NOMO-1 treated with DMSO at 0.1 percent for 48 hours (cell line): ENCODE data around the gene ACOD1.
"Not testable (repeated sequence)": the region's sequence is repeated elsewhere in the genome, so short reads cannot be mapped to it uniquely, and the experiment has no call there.

Experiments used
- DNase-seq: peaks from one replicate; lab custom pipeline; 2025; ENCODE audit not compliant: unreplicated experiment; lab: John Stamatoyannopoulos, UW

Gene ACOD1

DNA sequence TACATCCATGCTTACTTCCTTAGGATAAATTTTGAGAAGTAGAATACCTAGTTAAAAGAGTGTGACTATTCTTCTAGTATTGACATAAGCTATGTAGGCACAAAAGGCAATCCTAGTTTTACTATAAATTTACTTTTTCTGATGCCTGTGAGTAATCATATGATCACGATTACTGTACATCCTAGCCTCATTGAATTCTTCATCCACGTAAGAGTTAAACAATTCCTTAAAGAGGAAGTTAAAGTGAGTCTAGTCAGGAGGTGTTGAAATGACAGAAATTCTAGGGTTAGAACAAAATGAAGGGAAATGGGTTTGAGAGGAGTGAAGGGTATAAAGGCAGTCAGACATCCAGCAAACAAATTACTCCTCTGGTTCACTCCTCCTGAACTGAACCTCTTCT lies at the start of gene ACOD1:
Gene ACOD1, plus strand, starts transcription at position 363 of the 400 bp plus-strand sequence. CDS start 48 bp downstream, outside the sequence.
- DNase-seq: peak; percentile 87

DNA sequence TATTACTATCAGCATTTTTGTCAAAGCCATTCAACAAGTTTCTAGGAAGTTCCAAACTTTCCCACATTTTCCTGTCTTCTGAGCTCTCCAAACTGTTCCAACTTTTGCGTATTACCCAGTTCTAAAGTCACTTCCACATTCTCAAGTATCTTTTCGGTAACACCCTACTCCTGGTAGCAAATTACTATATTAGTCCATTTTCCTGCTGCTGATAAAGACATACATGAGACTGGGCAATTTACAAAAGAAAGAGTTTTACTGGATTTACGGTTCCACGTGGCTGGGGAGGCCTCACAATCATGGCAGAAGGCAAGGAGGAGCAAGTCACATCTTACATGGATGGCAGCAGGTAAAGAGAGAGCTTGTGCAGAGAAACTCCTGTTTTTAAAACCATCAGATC lies 49.2 kb upstream of the ACOD1 start:
- DNase-seq: not testable (repeated sequence)

DNA sequence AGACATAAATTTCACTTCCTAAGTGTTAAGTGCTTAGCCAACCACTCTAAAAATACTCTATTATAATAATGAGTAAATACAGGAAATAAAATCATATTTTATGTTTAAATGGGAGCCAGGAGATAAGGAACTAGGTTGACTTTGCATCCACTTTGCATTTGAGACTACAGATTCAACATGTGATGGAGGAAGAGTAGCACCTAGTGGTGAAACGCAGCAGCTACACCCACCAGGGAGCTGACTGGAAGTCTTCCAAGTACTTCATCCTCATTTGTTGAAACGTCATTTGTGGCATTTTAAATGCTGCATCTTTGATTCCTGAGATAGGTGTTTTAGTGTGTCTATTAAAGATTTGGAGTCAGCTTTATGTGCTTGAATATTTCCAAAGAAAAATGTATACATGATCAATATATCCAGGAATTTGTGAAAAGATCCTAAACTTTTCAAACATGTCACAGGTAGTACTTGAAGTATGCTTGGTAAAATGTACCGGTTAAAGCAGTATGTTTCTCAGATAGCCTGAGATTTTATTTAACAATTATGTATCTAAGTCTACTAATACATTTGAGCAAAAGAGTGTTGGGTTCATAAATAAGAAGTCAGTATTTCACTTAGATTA lies 44.7 kb upstream of the ACOD1 start:
- DNase-seq: peak; percentile 73

DNA sequence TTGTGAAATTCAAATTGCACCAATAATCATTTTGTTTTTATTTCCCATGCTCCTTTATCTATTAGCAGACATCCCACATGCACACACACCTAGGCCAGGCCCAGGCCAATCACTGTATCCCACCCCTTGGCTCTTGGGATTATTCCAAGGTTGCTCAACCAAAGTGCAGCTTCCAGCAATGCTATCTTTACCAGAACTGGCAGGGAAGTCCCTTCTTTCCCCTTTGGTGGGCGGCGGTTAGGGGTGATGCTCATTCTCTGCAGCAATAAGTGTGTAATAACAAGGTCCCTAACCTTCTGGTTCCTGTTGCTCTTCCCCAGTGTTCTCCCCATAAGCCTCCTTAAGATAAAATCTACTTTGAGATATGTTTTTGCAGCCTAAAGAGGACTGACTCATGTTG lies 43.8 kb upstream of the ACOD1 start:
- no peak for DNase-seq

DNA sequence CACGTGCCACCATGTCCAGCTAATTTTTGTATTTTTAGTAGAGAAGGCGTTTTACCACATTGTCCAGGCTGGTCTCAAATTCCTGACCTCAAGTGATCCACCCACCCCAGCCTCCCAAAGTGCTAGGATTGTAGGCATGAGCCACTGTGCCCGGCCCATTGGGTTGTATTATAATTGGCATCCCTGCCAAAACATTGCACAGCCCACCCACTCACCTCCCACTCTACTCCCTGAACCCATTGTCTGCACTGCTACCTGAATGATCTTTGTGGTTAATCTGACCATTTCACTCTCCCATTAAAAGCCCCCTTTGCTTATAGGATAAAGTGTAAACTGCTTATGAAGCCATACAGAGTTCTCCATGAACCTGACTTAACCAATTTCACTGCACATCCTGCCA lies 35.8 kb upstream of the ACOD1 start:
- no peak for DNase-seq

DNA sequence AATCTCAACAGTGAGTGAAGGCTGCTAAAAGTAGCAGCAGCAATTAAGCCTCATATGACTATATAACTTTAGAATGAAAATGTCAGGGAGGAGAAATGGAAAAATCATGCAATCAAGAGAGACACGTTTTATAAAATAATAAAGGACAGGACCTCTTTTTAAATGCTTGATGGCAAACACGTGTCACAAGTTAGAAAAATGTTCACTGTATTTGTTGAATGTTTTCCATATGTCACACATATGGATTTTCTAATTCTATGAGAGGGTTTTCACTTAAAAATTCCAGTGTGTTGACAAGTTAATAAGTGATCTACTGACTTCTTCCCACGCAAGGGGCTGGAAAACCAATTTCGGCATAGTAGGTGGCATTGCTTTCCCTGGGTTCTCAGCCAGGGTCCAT lies 34.4 kb upstream of the ACOD1 start:
- no peak for DNase-seq

DNA sequence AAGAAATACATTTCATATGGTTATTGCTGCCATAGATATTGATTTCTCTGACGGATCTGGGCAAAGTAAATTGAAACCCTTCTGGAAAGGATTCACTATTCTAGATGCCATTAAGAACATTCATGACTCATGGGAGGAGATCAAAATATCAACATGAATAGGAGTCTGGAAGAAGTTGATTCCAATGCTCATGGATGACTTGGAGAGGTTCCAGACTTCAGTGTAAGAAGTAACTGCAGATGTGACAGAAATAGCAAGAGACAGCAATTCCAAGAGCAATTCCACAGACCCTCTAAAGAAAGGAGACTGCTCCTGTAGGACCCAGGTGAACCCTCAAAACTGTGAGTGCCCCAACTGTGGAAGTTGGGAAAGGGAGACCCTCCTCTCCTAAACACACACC lies 31.2 kb upstream of the ACOD1 start:
- no peak for DNase-seq

DNA sequence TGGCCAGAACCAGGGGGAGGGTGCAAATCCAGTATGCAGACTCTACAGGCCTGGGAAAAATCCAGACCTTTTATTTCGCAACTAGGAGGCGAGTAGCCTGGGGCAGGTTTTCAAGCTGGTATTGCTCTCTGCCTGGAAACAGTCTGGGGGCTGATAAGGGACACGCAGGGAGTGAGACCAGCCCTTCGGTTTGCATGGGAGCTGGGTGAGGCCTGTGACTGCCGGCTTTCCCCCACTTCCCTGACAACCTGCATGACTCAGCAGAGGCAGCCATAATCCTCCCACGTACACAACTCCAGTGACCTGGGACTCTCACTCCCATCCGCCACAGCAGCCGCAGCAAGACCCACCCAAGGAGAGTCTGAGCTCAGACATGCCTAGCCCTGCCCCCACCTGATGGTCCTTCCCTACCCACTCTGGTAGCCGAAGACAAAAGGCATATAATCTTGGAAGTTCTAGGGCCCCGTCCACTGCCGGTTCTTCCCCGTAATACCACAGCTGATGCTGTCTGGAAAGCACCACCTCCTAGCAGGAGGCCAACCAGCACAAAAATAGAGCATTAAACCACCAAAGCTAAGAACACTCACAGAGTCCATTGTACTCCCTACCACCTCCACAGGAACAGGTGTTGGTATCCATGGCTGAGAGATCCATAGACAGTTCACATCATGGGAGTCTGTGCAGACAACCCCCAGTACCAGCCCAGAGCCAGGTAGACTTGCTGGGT lies 30.4 kb upstream of the ACOD1 start:
- DNase-seq: not testable (repeated sequence)

DNA sequence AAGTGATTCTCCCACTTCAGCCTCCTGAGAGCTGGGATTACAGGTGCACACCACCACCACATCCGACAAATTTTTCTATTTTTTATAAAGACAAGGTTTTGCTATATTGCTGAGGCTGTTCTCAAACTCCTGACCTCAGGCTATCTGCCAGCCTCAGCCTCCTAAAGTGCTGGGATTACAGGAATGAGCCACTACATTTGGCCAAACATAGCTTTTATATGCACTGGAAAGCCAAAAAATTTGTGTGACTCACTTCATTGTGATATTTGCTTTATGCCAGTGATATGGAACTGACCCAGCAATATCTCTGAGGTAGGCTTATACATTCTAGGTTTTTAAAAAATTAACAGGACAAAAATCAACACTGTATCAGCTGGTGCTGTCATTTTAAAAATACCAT lies 26.8 kb upstream of the ACOD1 start:
- DNase-seq: no peak

DNA sequence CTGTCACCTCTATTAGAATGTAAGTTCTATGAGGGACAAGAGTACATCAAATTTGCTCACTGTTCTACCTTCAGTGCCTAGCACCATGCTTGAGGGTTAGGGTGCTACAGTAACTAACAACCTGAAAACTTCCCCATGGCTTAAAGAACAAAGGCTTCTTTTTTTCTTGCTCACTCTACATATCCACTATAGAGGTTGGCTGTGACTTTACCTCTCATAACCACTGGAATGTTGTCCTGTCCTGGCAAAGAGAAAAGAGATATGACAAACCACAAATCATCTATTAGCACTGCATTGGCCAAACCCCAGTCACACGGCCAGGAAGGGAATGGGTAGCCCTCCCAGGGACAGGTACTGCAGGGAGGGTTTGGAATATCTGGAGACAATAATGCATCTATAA lies 23.2 kb upstream of the ACOD1 start:
- no peak for DNase-seq

DNA sequence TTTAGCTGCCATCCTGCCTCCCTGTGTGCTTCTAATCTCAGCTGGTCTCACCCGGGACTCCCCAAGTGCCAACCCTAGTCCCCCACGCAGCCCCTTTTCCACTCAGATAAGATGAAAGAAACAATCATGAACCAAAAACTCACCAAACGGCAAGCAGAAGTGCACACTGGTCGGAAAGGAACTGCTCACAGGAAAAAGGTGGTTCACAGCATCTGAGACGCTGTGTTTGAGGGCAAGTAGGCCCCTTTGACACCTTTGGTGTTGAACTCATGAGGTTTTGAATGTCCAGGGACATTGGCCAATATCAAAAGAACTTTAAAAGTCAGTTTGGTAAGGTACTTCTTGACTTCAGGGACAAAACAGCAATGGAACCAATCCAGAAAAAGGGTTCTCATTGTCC lies 20.4 kb upstream of the ACOD1 start:
- DNase-seq: no peak

DNA sequence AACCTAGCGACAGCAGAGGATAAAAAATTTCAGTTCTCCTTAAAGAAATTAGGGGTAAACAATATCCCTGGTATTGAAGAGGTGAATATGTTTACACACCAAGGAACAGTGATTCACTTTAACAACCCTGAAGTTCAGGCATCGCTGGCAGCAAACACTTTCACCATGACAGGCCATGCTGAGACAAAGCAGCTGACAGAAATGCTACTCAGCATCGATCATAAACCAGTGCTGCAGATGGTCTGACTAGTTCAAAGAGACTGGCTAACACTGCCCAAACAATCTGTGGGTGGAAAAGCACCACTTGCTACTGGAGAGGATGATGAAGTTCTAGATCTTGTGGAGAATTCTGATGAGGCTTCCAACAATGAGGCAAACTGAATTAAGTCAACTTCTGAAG lies 19.9 kb upstream of the ACOD1 start:
- DNase-seq: no peak

DNA sequence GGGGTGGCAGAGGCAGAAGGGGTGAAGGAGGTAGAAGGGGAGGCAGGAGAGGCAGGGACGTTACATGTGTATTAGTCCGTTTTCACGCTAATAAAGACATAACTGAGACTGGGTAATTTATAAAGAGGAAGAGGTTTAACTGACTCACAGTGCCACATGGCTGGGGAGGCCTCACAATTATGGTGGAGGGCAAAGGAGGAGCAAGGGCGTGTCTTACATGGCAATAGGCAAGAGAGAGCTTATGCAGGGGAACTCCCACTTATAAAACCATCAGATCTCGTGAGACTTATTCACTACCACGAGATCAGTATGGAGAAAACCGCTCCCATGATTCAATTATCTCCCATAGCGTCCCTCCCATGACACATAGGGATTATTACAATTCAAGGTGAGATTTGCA lies 19.0 kb upstream of the ACOD1 start:
- DNase-seq: peak; percentile 71

DNA sequence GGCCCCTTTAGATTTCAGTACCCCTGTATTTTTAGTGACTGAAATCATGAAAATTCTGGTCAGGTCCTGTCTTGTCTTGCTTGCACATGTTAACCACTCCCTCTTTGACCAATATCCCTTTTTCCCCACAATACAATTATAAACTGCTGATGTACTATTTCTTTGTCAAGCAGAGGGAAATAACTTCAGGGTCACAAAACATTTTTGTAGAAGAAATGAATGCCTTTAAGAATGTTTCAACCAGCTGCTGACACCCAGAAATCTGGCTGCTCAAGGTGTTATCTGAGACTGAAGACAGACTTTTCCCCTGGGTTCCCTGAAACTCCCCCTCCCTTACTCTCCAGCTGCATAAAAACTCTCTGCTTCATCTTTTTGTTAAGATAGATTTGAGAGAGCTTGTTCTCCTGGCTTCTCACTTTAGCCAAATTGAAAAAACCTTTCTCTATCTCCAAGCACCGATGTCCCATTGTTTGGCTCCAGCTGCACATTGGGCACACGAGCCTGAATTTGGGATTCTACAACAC lies 18.4 kb upstream of the ACOD1 start:
- no peak for DNase-seq

DNA sequence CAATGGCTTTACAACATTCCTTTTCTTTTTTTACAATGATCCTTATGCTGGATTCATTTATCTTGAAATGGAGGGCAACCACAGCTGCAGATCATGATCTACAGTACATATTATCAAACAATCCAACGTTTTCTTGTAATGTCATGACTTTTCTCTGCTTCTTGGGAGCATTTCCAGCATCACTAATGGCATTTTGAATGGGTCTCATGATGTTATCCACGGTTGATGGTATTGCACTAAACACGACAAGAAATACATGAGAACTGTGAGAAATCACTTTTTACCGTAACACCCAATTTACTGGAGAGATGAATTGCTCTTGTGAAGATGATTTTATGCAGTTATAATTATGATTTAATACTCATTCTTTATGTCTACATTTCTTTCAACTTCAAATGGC lies 16.2 kb upstream of the ACOD1 start:
- no peak for DNase-seq

DNA sequence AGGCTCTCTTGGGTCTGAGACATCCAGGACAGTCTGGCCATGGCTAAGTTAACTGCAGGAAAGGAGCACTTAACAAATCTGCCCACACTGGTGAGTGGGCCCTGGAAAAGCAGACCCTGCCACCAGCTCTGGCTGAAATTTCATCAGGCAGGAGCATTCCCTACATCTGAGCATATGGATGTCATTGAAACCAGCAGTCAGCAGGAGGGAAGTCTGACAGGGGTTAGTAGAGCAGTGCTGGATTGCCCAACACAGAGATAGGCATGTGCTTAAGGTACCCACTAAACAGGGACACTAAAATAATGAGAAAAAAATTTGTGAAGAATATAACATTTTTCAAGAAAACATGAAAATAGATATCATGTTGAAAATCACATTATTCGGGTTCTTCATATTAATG lies 13.6 kb upstream of the ACOD1 start:
- no peak for DNase-seq

DNA sequence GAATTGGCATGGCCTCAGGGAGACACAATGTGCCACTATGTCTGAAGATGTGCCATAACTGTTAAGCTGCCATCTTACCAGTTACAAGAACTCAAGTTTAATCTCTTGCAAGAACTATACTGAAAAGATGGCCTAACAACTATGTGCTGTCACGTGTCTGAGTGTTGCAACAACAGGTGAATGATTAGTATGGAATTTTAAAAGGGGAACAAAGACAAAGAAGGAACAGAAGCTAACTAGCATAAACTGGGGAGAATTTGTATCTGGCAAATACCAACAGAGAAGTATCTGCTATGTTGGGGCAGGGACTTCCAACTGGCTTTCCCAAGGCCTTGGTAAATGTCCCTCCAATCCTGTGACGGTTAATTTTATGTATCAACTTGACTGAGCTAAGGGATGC lies 11.5 kb upstream of the ACOD1 start:
- DNase-seq: peak; percentile 56

DNA sequence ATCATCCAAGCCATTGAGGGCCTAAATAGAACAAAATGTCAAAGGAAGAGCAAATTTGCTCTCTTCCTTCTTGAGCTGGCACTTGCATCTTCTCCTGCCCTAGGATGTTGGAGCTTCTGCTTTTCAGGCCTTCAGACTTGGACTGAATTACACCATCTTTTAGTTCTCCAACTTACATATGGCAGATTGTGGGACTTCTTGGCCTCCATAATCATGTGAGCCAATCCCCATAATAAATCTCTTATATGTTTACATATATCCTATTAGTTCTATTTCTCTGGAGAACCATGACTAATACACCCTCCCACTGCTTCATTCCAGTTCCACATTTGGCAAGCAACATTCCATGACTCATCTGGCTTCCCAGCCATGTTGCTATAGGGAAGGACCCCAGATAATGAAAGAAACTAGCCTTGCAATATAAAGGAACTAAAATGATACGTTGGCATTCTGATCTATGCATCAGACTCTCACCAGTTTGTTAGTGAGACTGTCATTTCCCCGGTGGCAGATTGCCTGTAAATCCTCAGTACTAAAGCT lies 11.0 kb upstream of the ACOD1 start:
- DNase-seq: peak; percentile 23

DNA sequence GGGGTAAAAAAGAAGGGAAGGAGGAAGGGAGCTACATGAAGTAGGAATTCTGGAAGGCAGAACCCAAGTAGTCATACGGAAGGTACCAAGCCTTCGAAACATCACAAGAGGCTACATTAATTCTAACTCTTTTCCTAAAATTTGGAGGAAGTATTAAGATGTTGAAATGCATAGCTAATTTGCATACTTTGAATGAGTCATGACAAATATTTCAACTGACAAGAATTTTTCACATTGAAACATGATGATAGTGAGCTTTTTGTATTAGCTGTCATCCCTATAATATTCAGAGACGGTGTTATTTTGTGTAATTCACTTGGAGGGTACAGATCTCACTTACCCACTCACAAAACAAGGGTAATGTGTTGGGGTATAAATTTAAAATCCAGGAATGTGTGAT lies 9.1 kb upstream of the ACOD1 start:
- DNase-seq: peak; percentile 40

DNA sequence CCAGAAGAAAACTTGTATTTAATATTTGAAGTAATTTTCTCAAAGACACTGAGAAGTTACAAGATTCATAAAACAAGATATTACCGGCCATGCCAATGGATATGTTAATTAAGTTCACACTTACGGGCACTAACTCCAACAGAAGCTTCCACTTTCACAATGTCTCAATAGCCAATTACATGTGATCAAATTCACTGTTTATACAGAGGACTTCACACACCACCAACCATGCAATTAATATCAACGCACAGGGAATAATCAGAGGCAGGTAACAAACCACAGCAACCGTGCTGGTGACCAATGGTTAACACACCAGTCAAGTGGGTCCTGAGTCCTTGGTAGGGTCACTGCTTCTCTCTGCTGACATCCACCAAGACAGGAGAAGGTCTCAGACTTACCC lies 5.9 kb upstream of the ACOD1 start:
- DNase-seq: no peak

DNA sequence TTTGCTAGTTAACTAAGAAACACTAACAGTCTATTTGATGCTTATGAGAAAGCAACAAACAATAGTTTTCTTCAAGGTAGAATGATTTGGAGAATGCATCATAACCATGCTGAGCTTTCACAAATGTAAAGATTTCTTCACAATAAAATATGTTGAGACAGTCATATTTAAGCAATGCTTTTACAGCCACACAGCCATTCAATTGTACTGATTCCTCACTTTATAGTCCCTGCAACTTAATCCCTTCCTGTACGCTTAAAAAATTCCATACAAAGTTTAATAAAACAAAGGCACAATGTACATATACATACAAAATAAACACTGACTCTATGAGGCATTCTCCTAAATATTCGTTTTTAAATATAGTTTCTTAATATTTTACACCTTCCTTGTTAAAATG lies 4.7 kb upstream of the ACOD1 start:
- DNase-seq: no peak

DNA sequence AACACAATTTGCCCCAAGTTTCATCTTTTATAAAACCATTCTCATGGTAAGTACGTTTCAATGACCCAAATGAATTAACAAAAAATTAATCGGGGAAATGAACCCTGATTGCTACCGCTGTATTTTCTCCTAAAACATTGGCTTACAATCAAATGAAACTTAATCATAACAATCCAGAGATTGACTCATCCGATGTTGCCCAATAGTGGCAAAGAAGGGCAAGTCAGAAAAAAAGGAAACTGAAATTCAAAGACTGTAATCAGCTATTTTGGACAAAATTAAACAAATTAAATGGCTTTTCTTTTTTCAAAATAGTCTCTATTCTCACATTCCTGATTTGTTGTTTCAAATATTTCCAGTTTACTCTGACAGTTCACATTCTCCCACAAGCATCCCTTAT lies 3.9 kb upstream of the ACOD1 start:
- DNase-seq: peak; percentile 77
